Suprapubic skin (tissue), 4 donors: ENCODE measurements around the gene CFLAR.

Source experiments
- CTCF ChIP-seq, 2 donors: fragments of 200-600 bp in 1 of 2; fragments of 450-650 bp in 1 of 2; sonication (generic) in 1 of 2; IDR thresholded peaks; one replicate each; pipeline ENCODE4 v1.5.1; 2016 to 2019; ENCODE audit warnings: antibody characterized with exemption in 2 of 2, mild to moderate bottlenecking in 1 of 2, moderate library complexity in 1 of 2
- EP300 ChIP-seq: sonication (generic); formaldehyde crosslinking; IDR thresholded peaks from one replicate; pipeline ENCODE4 v1.6.1; 2017; ENCODE audit warnings: antibody characterized with exemption
- POLR2AphosphoS5 ChIP-seq, 3 donors: sonication (generic); formaldehyde crosslinking; IDR thresholded peaks; one replicate each; pipeline ENCODE4 v1.6.1; 2017; ENCODE audit warnings: antibody characterized with exemption in 3 of 3

GRCh38 chr2:201118961-201119854 lies 3.2 kb downstream of the CFLAR start:
- TF ChIP-seq CTCF (IDR thresholded peaks at IDR 0.05) (no peak), EP300 (no peak), POLR2AphosphoS5 (IDR thresholded peaks at IDR 0.05) (no peak)
